GM19025 (cell line): ENCODE measurements around the gene CCDC87.
"Not testable (repeated sequence)": the region's sequence is repeated elsewhere in the genome, so short reads cannot be mapped to it uniquely, and the experiment has no call there.

Experiments
- ATAC-seq: cut with Tn5 transposase; IDR thresholded peaks from one replicate; pipeline ENCODE4 v1.9.1; 2021; ENCODE audit warnings: mild to moderate bottlenecking, low read depth, moderate library complexity; ENCODE audit not compliant: unreplicated experiment

Gene CCDC87

DNA sequence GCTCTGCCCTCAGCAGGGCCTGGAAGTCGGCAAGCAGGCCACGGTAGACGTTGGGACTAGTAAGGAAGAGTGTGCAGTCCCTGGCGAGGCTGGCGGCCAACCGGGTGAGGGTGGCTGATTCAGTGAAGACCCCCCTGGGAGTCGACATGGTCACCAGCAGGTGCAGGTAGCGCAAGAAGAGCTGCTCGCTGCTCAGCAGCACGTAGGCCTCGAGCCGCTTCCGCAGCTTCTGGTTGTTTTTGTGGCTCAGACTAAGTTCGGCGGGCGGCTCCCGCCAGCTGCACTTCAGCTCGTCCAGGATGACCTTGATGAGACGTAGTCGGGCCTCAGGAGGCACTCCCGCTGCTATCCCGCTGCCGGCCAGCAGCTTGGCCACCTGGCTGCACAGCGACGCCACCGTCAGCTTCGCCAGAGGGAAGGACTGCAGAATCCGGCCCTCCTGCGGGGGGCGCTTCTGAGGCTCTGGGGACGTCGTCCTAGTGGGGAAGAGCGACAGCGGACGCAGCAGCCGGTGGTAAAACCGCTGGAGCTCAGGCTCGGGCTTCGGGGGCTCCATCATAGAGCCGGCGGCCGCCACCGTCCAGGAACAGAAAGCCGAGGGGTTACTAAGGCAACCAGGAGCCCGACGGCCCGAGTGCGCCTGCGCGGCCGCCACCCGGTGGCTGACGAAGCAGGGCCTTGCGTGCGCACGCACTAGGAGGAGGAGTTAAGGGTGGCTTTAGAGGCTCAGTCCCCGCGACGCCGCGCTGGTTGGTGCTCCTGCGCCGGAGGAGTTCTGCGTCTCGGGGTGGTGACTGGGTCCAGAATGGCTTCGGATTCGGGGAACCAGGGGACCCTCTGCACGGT, at the start of gene CCDC87, which contains the start of gene CCS:
Gene CCDC87, minus strand, starts transcription at position 607 of the 846 bp plus-strand sequence. Its CDS starts 48 bp downstream, at position 559.
Gene CCS, plus strand, starts transcription at position 729 of the 846 bp plus-strand sequence. Its CDS starts 77 bp downstream, at position 806.
- peak; percentile 94 for ATAC-seq

DNA sequence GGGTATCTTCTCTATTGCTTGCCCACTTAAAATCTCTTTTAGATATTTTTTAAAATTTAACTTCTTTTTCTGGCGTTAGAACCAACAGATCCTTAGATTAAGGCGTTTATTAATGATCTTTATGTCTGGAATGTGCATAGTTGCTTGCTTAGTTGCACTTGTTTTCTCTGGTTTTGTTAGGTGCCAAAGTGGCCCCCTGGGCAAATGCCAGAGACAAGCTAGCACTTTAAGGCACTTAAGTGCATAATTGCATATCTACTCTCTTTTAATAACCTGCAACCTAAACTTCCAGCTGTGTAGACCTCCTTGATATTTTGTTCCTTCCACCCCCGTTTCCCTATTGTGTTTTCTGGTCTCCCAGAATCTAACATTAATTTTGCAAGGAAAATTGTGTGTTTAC, 49.0 kb upstream of the CCDC87 start:
- ATAC-seq = no peak

GRCh38 chr11:66639814-66640340, 47.0 kb upstream of the CCDC87 start:
- ATAC-seq = not testable (repeated sequence)

GRCh38 chr11:66639066-66639813, 46.4 kb upstream of the CCDC87 start:
- no peak for ATAC-seq

DNA sequence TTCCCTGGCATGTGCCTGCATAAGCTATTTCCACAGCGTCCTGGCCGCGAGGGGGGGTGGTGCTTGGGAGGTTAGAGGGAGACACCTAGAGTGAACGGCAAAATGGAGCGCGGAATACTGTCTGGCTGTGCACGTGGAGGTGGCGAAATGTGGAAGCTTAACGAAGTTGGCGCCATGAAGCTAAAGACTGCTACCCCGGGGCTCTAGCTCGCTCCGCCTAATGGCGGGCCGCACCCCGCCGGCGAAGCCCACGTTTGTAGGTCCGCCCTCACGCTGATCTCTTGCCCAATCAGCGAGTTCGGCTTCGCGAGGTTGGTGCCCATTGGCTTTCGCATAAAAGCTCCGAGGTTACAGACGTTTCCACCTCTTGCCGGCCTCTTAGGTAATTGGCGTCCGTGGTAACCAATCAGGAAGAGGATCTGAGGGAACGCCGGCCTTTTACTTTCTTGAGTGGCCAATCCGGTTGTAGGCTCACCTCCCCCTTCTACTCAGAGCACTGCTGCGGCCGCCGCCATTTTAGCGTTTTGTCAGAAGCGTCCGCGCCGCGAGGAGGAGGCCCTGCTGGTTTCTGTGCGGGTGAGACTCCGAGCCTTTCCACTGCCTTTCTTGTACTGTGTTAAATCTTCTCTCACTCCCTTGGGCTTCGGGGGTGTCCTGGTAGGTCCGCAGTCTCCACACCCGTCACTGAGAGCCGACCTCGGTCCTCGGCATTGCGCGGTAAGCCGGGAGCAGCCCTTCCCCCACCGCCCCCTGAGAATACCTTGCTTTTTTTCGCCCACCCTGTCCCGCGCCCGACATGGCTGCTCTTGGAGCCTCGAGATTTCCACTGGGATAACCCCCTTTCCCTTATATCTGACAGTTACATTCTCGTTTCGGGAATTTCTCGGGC, 45.6 kb upstream of the CCDC87 start, which contains the start of gene RBM4:
Gene RBM4, plus strand, starts transcription at position 527 of the 889 bp plus-strand sequence. CDS start 1,009 bp downstream, outside the sequence.
- peak; percentile 97 for ATAC-seq

GRCh38 chr11:66637557-66638176, 44.8 kb upstream of the CCDC87 start:
- no peak for ATAC-seq

- ATAC-seq = no peak
Observed at GRCh38 chr11:66636411-66636810, 43.5 kb upstream of the CCDC87 start.

GRCh38 chr11:66632952-66633351, 40.1 kb upstream of the CCDC87 start:
- ATAC-seq = no peak

DNA sequence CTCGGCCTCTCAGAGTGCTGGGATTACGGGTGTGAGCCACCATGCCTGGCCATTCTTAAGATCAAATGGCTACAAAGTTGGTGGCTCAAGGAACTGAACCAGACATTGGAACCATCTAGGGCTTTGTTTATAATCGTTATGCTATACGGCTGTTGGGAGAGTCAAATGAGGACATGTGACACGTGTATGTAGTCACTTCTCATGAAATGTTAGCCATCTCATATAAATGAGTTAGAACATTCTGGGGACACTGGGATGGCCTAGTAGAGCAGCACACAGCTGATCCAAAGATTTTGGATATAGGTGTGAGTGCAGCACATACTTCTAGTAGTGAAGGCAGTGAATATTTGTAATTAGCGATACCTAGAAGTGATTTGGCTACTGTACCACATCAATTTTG, 39.0 kb upstream of the CCDC87 start:
- no peak for ATAC-seq

DNA sequence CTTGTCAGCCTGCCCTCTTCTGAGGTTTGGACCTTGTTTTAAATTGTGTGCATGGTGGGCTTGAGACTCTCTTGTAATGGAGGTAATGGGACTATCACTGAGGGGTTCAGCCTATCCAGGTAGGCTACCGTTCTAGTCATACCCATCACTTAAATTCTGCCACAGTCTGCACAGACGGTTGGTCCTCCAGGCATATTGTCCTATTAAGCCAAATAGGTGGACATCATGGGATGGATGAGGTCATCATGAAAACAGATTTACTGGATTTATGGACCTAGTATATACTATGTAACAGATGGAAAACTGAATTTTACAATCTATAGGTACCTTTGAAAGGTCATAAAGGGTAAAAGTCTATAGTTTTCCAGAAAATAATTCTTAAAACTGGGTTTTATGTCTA, 36.5 kb upstream of the CCDC87 start:
- no peak for ATAC-seq

- no peak for ATAC-seq
Observed at GRCh38 chr11:66628061-66628603, 35.3 kb upstream of the CCDC87 start.

- no peak for ATAC-seq
Observed at GRCh38 chr11:66626926-66627325, 34.1 kb upstream of the CCDC87 start.

DNA sequence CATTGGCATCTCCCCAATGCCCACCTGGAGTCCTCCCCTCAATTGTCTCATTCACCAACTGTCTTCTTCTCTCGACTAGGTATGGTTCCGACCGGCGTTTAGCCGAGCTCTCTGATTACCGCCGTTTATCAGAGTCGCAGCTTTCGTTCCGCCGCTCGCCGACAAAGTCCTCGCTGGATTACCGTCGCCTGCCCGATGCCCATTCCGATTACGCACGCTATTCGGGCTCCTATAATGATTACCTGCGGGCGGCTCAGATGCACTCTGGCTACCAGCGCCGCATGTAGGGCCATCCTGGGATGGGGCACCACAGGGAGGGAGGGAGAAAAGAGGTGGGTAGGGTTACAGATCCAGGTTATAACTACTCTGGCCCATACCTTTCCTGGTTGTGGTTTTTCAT, 33.5 kb upstream of the CCDC87 start:
- no peak for ATAC-seq

DNA sequence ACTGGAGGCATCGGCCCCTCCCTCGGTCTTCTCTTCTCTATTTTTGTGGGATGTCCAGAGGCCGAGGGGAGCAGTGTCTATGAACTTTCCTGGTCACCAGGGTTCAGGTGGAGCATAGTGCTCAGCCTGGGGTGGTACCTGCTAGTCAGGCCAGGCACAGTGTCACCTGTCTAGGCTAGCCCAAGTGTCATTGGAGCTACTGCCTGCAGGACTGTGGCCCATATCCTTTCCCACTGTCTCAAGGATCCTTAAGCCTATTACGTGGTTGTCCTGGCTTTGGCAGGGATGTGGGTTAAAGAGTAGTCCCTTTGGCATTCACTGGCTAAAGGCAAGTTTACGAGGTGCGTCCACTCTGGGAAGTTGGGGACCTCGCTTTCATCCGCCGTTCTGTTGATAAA, 32.9 kb upstream of the CCDC87 start:
- no peak for ATAC-seq

DNA sequence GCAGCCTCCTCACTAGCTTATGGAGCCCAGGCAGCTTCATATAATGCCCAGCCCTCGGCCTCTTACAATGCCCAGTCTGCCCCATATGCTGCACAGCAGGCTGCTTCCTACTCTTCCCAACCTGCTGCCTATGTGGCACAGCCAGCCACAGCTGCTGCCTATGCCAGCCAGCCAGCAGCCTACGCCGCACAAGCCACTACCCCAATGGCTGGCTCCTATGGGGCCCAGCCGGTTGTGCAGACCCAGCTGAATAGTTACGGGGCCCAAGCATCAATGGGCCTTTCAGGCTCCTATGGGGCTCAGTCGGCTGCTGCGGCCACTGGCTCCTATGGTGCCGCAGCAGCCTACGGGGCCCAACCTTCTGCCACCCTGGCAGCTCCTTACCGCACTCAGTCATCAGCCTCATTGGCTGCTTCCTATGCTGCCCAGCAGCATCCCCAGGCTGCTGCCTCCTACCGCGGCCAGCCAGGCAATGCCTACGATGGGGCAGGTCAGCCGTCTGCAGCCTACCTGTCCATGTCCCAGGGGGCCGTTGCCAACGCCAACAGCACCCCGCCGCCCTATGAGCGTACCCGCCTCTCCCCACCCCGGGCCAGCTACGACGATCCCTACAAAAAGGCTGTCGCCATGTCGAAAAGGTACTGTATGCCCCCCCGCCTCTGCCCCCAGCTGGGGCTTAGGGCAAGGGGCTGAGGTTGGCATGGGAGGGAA, 32.3 kb upstream of the CCDC87 start:
- ATAC-seq = no peak

DNA sequence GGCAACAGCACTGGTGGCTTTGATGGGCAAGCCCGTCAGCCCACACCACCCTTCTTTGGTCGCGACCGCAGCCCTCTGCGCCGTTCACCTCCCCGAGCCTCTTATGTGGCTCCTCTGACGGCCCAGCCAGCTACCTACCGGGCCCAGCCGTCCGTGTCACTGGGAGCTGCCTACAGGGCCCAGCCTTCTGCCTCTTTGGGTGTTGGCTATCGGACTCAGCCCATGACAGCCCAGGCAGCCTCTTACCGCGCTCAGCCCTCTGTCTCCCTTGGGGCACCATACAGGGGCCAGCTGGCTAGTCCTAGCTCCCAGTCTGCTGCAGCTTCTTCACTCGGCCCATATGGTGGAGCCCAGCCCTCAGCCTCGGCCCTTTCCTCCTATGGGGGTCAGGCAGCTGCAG, 31.6 kb upstream of the CCDC87 start:
- no peak for ATAC-seq

GRCh38 chr11:66619080-66619554, 26.3 kb upstream of the CCDC87 start:
- ATAC-seq = no peak

GRCh38 chr11:66617155-66617834, 24.4 kb upstream of the CCDC87 start:
- ATAC-seq = no peak
